ENCODE measurements around the gene FRYL. TPM values are rescaled to one million over a fixed set of nuclear protein-coding genes. Genes with fewer than 3 reads are reported as not detected.

The FRYL gene
- total and polyA plus RNA-seq, 2 of the 8 experiments (the other 6 are each of a cell fraction or from before 2014, with no cell fraction given) = 8.0 to 36.5 TPM

DNA sequence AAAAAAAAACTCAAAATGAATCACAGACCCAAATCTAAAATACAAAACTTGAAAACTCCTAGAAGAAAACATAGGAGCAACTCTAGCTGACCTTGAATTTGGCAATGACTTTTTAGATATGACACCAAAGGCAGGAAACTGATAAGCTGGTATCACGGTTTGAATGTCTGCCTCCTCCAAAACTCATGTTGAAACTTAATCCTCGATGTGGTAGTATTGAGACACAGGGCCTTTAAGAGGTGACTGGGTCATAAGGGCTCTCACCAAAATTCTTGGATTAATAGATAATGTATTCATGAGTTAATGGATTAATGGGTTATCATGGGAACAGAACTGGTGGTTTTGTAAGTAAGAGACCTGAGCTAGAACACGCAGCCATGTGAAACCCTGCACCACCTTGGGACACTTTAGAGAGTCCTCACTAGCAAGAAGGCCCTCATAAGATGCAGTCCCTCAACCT, 40.5 kb downstream of the FRYL start:
- H4K20me1 ChIP-seq (replicated peaks in 1 of 2; ENCODE audit: control insufficient read depth in 1 of 2, insufficient read depth in 2 of 2, low read length in 2 of 2) = peaks cover 0 to 3% of the 10 kb centered on the region in 2 experiments
- FAIRE-seq (no peak), DNase-seq (ENCODE audit: low read depth in 1 of 2, low spot score in 2 of 2) (no peak)
- ChIA-PET CTCF (ENCODE audit: partially characterized antibody) (no interaction called here), POLR2A (ENCODE audit: partially characterized antibody) (no interaction called here)
- H2BK120ac ChIP-seq (replicated peaks; ENCODE audit: low read depth, low read length) = no peak overlapping the region
- no peaks in the 10 kb centered on the region for H3K4me1 ChIP-seq (replicated peaks in 1 of 4; ENCODE audit: control insufficient read depth in 3 of 4, insufficient read depth in 4 of 4, low read length in 3 of 4)
- no peak overlapping the region for H2BK5ac ChIP-seq (ENCODE audit: low read depth, low read length)
- no peak overlapping the region for H4K5ac ChIP-seq (ENCODE audit: insufficient read length, low read depth, low read length)
- H3K4ac ChIP-seq (replicated peaks; ENCODE audit: insufficient read length, low read depth, low read length) = no peak overlapping the region
- H4K8ac ChIP-seq (ENCODE audit: extremely low read depth, insufficient read depth, low read length) = no peak overlapping the region
- H4K91ac ChIP-seq (replicated peaks; ENCODE audit: insufficient read length, low read length) = no peak overlapping the region
- H3K4me3 ChIP-seq (ENCODE audit: extremely low read depth in 1 of 4, insufficient read depth in 2 of 4, low read depth in 3 of 4, low read length in 4 of 4) = no peak overlapping the region
- H2AFZ ChIP-seq (ENCODE audit: low read length) = no peak overlapping the region
- no peaks in the 10 kb centered on the region for H3K27me3 ChIP-seq (replicated peaks in 1 of 4; ENCODE audit: control insufficient read depth in 3 of 4, extremely low read depth in 1 of 4, insufficient read depth in 3 of 4, low read length in 3 of 4)
- H3K79me2 ChIP-seq (ENCODE audit: control insufficient read depth in 1 of 2, insufficient read depth in 2 of 2, low read length in 2 of 2) = peaks cover 0 to 83% of the 10 kb centered on the region in 2 experiments; a peak in 3 of 4 replicates
- no peak overlapping the region for H2BK20ac ChIP-seq (ENCODE audit: low read length)
- TF ChIP-seq KDM1A (IDR thresholded peaks at IDR 0.05; ENCODE audit: borderline replicate concordance, low read length) (no peak), NANOG (IDR thresholded peaks at IDR 0.05; ENCODE audit: insufficient read depth, low read depth, low read length, poor library complexity, severe bottlenecking) (no peak), TBP (IDR thresholded peaks at IDR 0.05; ENCODE audit: low read depth, low read length) (no peak), GABPA (IDR thresholded peaks at IDR 0.05; ENCODE audit: borderline replicate concordance, insufficient read depth, low read length) (no peak), TAF7 (optimal IDR thresholded peaks at IDR 0.05; ENCODE audit: borderline replicate concordance, low read depth, low read length) (no peak), YY1 (IDR thresholded peaks at IDR 0.05; ENCODE audit: low read depth, low read length) (no peak), CTBP2 (IDR thresholded peaks at IDR 0.05; ENCODE audit: borderline replicate concordance, insufficient read depth, insufficient read length, low read length) (no peak), RNF2 (IDR thresholded peaks at IDR 0.05; ENCODE audit: borderline replicate concordance, low read depth, low read length, missing control alignments, poor library complexity, severe bottlenecking) (no peak)
- TF ChIP-seq, protein P1, sequence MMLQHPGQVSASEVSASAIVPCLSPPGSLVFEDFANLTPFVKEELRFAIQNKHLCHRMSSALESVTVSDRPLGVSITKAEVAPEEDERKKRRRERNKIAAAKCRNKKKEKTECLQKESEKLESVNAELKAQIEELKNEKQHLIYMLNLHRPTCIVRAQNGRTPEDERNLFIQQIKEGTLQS (IDR thresholded peaks at IDR 0.05; ENCODE audit: insufficient read depth, low read depth, low read length) = no peak
- no peak overlapping the region for H3K56ac ChIP-seq (replicated peaks; ENCODE audit: insufficient read length, low read depth, low read length)
- H3K14ac ChIP-seq (ENCODE audit: insufficient read length) = no peak overlapping the region
- H3K9ac ChIP-seq (replicated peaks in 1 of 4; ENCODE audit: extremely low read depth in 1 of 4, low read depth in 3 of 4, low read length in 3 of 4) = no peak overlapping the region
- H3K23me2 ChIP-seq (ENCODE audit: low read depth, low read length) = no peaks in the 10 kb centered on the region
- H3K9me3 ChIP-seq (ENCODE audit: insufficient read depth in 2 of 2, low read depth in 1 of 2, low read length in 1 of 2) = no peaks in the 10 kb centered on the region
- no peaks in the 10 kb centered on the region; the same call in 1 of the 2 replicates for H3K79me1 ChIP-seq (ENCODE audit: low read depth, low read length)
- no peak overlapping the region for H3K23ac ChIP-seq (ENCODE audit: insufficient read length)
- no peak overlapping the region for H2BK12ac ChIP-seq (ENCODE audit: low read depth, low read length)
- no peak overlapping the region for H3K4me2 ChIP-seq (ENCODE audit: insufficient read depth in 1 of 2, low read depth in 2 of 2, low read length in 2 of 2)
- no peak overlapping the region for H3K18ac ChIP-seq (ENCODE audit: extremely low read depth, low read length)
- 86% methylated on average over 3 of the region's 3 CpGs; no CpG with 5 or more reads in 1 of the 2 experiments for WGBS, 2 experiments (ENCODE audit: extremely low coverage in 1 of 2, insufficient coverage in 1 of 2, insufficient read length in 1 of 2, insufficient replicate concordance in 2 of 2, low coverage in 1 of 2, low lambda C conversion rate in 2 of 2, missing lambda C conversion rate in 1 of 2)
- H3K36me3 ChIP-seq (ENCODE audit: control insufficient read depth in 2 of 4, insufficient read depth in 4 of 4, low read length in 3 of 4) = no peaks in the 10 kb centered on the region
- no peak overlapping the region for H3K27ac ChIP-seq (ENCODE audit: low read depth, low read length)
- H2AK5ac ChIP-seq (ENCODE audit: low read depth, low read length) = no peak overlapping the region
- H2BK15ac ChIP-seq (ENCODE audit: low read length) = no peak overlapping the region

All from H1 (cell line).